Left ventricle myocardium inferior (tissue), 1 donor: ENCODE data around the gene FAM9C. TPM values are rescaled to one million over a fixed set of nuclear protein-coding genes. Genes with fewer than 3 reads are reported as not detected.

ENCODE experiments used
- DNase-seq: peaks from one replicate; pipeline ENCODE4 v3.0.0-alpha.2; 2020
- H3K27ac ChIP-seq: fragments of 200-600 bp; replicated peaks from 2 replicates; pipeline ENCODE4 v1.8.0; 2021
- H3K27me3 ChIP-seq: fragments of 200-600 bp; 2 replicates; pipeline ENCODE4 v1.8.0; 2021; ENCODE audit warnings: low read depth
- H3K36me3 ChIP-seq: fragments of 200-600 bp; 2 replicates; pipeline ENCODE4 v1.8.0; 2021
- H3K4me1 ChIP-seq: fragments of 200-600 bp; 2 replicates; pipeline ENCODE4 v1.8.0; 2021
- H3K4me3 ChIP-seq: fragments of 200-600 bp; 2 replicates; pipeline ENCODE4 v1.8.0; 2021; ENCODE audit warnings: mild to moderate bottlenecking, moderate library complexity
- H3K9me3 ChIP-seq: fragments of 200-600 bp; replicated peaks from 2 replicates; pipeline ENCODE4 v1.8.0; 2021
- intact Hi-C: fragments of 100-400 bp; cut with micrococcal nuclease; formaldehyde crosslinking; loops from one replicate; pipeline ENCODE4 v1.11.0; 2022
- long read RNA-seq: library from polyadenylated mRNA; unstranded; transcript quantifications from one replicate; pipeline ENCODE4 v2.0.0, GENCODE V29; 2021
- total RNA-seq: library from RNA; stranded (reverse); fragmentation: NEBNext Ultra II Directional; extraction: Animal tissue kit (Norgen Biotek cat#: 25700); gene quantifications from one replicate; pipeline ENCODE4 v1.2.1, GENCODE V29; 2021
- TF ChIP-seq, protein P1 (sequence below): fragments of 200-600 bp; IDR thresholded peaks from 2 replicates; pipeline ENCODE4 v1.8.0; 2021; ENCODE audit warnings: antibody characterized with exemption, mild to moderate bottlenecking, borderline replicate concordance
- donor health status: DM: no; HTN: yes; CAD: no; lungs with severe emphysema.

Gene FAM9C
- not detected for total RNA-seq
- long read RNA-seq: 0 reads

DNA sequence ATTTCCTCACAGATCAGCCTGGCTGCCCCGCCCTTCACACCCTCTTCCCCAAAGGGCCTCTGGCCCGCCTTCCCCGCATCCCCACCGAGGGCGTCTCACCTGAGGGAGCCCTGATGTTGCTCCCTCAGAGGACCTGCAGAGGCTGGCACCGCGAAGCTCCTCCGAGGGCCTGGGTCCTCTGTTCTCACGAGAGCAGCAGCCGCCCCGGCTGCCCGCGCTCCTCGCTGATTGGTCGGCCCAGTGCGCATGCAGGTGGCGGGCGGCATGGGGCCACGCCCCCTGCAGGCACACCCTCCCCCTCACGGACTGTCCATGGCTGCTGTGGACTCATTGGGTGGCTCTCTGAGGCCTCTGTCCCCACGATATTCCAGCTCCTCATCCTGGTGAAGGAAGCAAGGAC lies at the start of gene FAM9C:
Gene FAM9C (minus strand): TSS at position 180 of the 400 bp plus-strand sequence. CDS start 831 bp downstream, outside the sequence.
- Histone ChIP-seq H3K27me3 (no peaks in the 10 kb centered on the region), H3K4me1 (no peaks in the 10 kb centered on the region), H3K9me3 (no peaks in the 10 kb centered on the region), H3K27ac (peak within 1 kb of the TSS; percentile 23), H3K36me3 (no peaks in the 10 kb centered on the region), H3K4me3 (no peak within 1 kb of the TSS)
- TF ChIP-seq, protein P1, sequence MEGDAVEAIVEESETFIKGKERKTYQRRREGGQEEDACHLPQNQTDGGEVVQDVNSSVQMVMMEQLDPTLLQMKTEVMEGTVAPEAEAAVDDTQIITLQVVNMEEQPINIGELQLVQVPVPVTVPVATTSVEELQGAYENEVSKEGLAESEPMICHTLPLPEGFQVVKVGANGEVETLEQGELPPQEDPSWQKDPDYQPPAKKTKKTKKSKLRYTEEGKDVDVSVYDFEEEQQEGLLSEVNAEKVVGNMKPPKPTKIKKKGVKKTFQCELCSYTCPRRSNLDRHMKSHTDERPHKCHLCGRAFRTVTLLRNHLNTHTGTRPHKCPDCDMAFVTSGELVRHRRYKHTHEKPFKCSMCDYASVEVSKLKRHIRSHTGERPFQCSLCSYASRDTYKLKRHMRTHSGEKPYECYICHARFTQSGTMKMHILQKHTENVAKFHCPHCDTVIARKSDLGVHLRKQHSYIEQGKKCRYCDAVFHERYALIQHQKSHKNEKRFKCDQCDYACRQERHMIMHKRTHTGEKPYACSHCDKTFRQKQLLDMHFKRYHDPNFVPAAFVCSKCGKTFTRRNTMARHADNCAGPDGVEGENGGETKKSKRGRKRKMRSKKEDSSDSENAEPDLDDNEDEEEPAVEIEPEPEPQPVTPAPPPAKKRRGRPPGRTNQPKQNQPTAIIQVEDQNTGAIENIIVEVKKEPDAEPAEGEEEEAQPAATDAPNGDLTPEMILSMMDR: no peak
- intact Hi-C loops: no loop called here
- no peak for DNase-seq

DNA sequence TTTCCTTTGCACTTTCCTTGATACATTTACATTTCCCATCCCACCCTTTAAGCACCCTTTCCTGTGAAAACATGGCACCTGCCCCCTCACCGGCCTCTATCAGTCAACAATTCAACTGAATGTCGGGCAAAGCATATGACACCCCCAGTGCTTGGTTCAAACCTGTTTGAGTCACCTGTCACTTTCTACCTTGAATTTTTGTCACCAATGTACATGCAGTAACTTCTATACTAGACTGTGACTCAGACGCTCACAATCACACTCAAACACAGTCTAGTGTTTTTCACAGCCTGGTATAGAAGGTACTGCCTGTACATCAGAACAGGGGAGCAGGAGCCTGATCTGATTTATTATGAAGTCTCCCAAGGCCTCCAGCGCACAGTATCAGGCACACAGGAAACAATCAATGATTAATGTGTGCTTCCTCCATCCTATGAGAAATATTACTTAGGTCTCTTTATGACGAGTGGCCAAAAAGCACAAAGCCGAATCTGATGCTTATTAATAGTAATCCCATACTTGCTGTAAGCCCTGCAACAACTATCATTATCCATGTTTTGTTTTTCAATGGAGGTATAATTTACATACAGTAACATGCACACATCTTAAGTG lies 49.2 kb upstream of the FAM9C start:
- no peak overlapping the region for H3K4me3 ChIP-seq
- peak overlapping the region; percentile 56 for H3K27ac ChIP-seq
- no peaks in the 10 kb centered on the region for H3K27me3 ChIP-seq
- no peaks in the 10 kb centered on the region for H3K36me3 ChIP-seq
- intact Hi-C loops: no loop called here
- DNase-seq: no peak
- TF ChIP-seq, protein P1: no peak
- peaks cover 15% of the 10 kb centered on the region for H3K4me1 ChIP-seq
- no peaks in the 10 kb centered on the region for H3K9me3 ChIP-seq

DNA sequence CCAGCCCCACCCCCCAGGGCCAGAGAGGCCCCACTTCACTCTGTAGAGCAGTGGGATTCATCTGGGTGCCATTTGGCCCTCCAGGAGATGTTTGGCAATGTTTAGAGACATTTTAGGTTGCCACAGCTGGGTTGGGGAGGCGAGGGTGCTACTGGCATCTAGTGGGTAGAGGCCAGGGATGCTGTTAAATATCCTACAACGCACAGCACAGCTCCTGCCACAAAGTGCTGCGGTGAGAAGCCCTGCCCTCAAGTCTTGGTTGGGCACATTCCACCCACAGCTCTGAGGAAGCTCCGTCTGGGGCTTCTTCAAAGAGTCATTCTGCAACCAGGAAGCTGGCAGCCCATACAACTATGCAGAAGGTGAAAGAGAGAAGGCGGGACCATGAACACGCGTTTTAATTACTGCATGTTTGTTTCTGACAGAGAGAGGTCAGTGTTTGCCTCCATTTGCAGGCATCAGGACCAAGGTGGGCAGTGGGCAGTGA lies 48.1 kb upstream of the FAM9C start:
- Histone ChIP-seq H3K27ac (peak overlapping the region; percentile 71), H3K4me1 (peaks cover 15% of the 10 kb centered on the region), H3K9me3 (no peaks in the 10 kb centered on the region), H3K27me3 (no peaks in the 10 kb centered on the region), H3K36me3 (no peaks in the 10 kb centered on the region), H3K4me3 (no peak overlapping the region)
- TF ChIP-seq, protein P1: no peak
- no peak for DNase-seq
- intact Hi-C loops: no loop called here

DNA sequence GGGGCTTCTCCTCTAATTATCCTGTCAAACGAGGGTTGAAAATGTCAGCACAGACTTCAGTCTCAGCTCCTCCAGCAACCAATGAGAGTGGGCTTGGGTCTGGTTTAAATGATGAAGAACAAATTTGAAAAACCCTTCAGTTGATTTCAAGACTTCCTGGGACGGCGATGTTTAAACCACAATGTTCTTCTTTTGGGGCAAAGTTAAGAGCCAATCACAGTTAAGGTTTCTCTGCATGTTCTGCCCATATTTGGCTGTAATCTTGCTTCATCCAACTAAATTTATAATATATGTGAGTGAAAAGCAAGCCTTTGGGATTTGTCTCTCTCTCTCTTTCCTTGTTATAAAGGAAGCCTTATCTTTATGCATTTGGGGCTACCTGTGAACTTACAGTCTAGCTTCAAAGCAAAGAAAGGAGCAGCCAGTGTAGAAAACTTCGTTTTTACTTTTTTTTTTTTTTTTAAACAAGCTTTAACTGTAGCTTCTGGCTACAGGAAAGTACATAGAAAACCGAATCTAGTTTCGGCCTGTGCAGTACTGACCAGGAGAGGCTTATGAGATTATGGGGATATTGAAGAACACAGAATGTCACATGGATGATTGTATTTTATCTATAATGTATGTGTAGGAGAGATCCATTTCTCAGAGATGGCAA lies 46.8 kb upstream of the FAM9C start:
- Histone ChIP-seq H3K27me3 (no peaks in the 10 kb centered on the region), H3K4me1 (peaks cover 15% of the 10 kb centered on the region), H3K27ac (peak overlapping the region; percentile 71), H3K4me3 (no peak overlapping the region), H3K9me3 (no peaks in the 10 kb centered on the region), H3K36me3 (no peaks in the 10 kb centered on the region)
- DNase-seq: no peak
- intact Hi-C loops: no loop called here
- TF ChIP-seq, protein P1: no peak

DNA sequence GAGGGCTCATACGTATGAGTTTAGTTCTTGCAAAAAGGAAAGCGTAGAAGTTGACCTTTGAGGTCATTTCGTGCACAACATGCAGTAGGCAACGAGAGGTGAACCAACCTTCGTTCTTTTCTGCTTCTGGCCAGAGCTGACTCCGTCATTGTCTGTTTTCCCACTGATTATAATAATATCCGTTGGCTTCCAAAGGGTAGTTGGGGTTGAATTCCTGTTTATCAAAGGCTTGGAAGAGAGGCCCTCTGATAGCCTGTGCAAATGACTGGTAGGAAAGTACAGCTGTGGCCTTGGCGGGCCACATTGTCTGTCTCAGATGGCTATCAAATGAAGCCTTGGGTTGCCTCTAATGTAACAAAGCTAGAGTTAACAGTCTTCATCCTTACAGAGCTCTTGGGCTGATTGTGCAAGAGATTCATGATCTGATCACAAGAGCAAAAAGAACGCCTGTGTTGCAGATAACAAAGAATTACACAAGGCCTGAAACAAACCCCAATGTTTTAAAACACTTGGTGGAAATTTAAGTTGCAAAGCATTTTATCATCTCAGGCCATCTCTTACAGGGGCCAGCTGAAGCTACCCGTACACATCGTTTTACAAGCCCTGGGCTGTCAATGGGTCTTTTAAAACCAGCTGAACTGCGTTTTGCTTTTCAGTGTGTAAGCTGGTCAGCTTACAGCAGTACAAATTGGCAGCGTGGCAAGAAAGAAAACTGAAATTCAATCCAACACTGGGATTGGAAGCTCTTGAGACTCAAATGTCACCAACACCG lies 46.1 kb upstream of the FAM9C start:
- no peaks in the 10 kb centered on the region for H3K27me3 ChIP-seq
- H3K4me3 ChIP-seq: no peak overlapping the region
- H3K9me3 ChIP-seq: no peaks in the 10 kb centered on the region
- H3K36me3 ChIP-seq: no peaks in the 10 kb centered on the region
- TF ChIP-seq, protein P1: no peak
- H3K4me1 ChIP-seq: peaks cover 15% of the 10 kb centered on the region
- H3K27ac ChIP-seq: peak overlapping the region; percentile 71
- intact Hi-C loops: no loop called here
- DNase-seq: no peak
